Mesendoderm (in vitro differentiated cells): ENCODE measurements around the gene ZNF384.
A peak's percentile ranks its signal among the peaks of the same experiment; 100 is the strongest.
"Not testable (repeated sequence)": the region's sequence is repeated elsewhere in the genome, so short reads cannot be mapped to it uniquely, and the experiment has no call there.

Experiments
- DNase-seq: peaks from one replicate; pipeline ENCODE4 v3.0.0; 2013
- H2AK5ac ChIP-seq: 2 replicates; pipeline ENCODE4 v1.6.1; 2013; ENCODE audit warnings: low read length, inconsistent platforms
- H2BK120ac ChIP-seq: 2 replicates; pipeline ENCODE4 v1.6.1; 2013; ENCODE audit warnings: low read depth, mild to moderate bottlenecking, low read length, moderate library complexity, mixed read lengths
- H2BK15ac ChIP-seq: replicated peaks from 2 replicates; pipeline ENCODE4 v1.6.1; 2013; ENCODE audit warnings: low read depth, mild to moderate bottlenecking, moderate library complexity
- H2BK5ac ChIP-seq: 2 replicates; pipeline ENCODE4 v1.6.1; 2013; ENCODE audit warnings: low read length, inconsistent platforms
- H3K18ac ChIP-seq: 2 replicates; pipeline ENCODE4 v1.6.1; 2013; ENCODE audit warnings: mild to moderate bottlenecking, low read length, mixed read lengths
- H3K23ac ChIP-seq: one replicate; pipeline ENCODE4 v1.6.1; 2013; ENCODE audit warnings: low read length
- H3K27ac ChIP-seq: 2 replicates; pipeline ENCODE4 v1.5.1; 2013; ENCODE audit warnings: low read depth, mild to moderate bottlenecking, inconsistent platforms, low read length, moderate library complexity
- H3K27me3 ChIP-seq: 2 replicates; pipeline ENCODE4 v1.6.1; 2013; ENCODE audit warnings: low read length, control low read depth, mild to moderate bottlenecking, inconsistent platforms; ENCODE audit not compliant: insufficient read depth, poor library complexity
- H3K36me3 ChIP-seq: 2 replicates; pipeline ENCODE4 v1.6.1; 2013; ENCODE audit warnings: low read length, inconsistent platforms; ENCODE audit not compliant: control insufficient read depth, insufficient read depth
- H3K4ac ChIP-seq: one replicate; pipeline ENCODE4 v1.6.1; 2013; ENCODE audit warnings: low read depth, mild to moderate bottlenecking, low read length, moderate library complexity
- H3K4me1 ChIP-seq: 2 replicates; pipeline ENCODE4 v1.6.1; 2013; ENCODE audit warnings: low read depth, low read length, inconsistent platforms; ENCODE audit not compliant: control insufficient read depth
- H3K4me2 ChIP-seq: 2 replicates; pipeline ENCODE4 v1.6.1; 2013; ENCODE audit warnings: low read length
- H3K4me3 ChIP-seq: 2 replicates; pipeline ENCODE4 v1.5.1; 2013; ENCODE audit warnings: mild to moderate bottlenecking, low read length
- H3K56ac ChIP-seq: one replicate; pipeline ENCODE4 v1.6.1; 2013; ENCODE audit warnings: low read length
- H3K79me1 ChIP-seq: 2 replicates; pipeline ENCODE4 v1.6.1; 2013; ENCODE audit warnings: low read length, inconsistent platforms
- H3K79me2 ChIP-seq: 2 replicates; pipeline ENCODE4 v1.6.1; 2013; ENCODE audit warnings: mild to moderate bottlenecking, low read length; ENCODE audit not compliant: control insufficient read depth, insufficient read depth
- H3K9ac ChIP-seq: 2 replicates; pipeline ENCODE4 v1.6.1; 2013; ENCODE audit warnings: low read length, inconsistent platforms
- H4K5ac ChIP-seq: one replicate; pipeline ENCODE4 v1.6.1; 2013; ENCODE audit warnings: low read length
- H4K8ac ChIP-seq: one replicate; pipeline ENCODE4 v1.6.1; 2013; ENCODE audit warnings: low read depth, mild to moderate bottlenecking, control low read depth, low read length, moderate library complexity
- WGBS: extraction: QIAGEN DNeasy Blood & Tissue Kit; methylation state at CpG from one replicate; pipeline ENCODE4 v1.1.7; 2013; ENCODE audit warnings: low lambda C conversion rate, missing lambda C conversion rate; ENCODE audit not compliant: insufficient coverage; ENCODE audit errors: extremely low coverage; 5-methylcytosine and 5-hydroxymethylcytosine counted together

ZNF384 gene

DNA sequence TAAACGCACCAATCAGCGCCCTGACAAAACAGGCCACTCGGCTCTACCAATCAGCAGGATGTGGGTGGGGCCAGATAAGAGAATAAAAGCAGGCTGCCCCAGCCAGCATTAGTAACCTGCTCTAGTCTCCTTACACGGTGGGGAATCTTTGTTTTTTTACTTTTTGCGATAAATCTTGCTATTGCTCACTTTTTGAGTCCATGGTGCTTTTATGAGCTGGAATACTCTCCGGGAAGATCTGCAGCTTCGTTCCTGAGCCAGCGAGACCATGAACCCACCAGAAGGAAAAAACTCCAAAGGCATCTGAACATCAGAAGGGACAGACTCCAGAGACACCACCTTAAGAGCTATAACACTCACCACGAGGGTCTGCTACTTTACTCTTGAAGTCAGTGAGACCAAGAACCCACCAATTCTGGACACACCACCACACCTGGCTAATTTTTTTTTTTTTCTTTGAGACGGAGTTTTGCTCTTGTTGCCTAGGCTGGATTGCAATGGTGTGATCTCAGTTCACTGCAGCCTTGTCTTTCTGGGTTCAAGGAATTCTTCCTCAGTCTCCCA is 27.8 kb upstream of the ZNF384 start:
- no peak overlapping the region for H3K56ac ChIP-seq
- no peak overlapping the region for H3K4me2 ChIP-seq
- H3K4me1 ChIP-seq, result peaks cover 2% of the 10 kb centered on the region
- H4K8ac ChIP-seq, result no peak overlapping the region
- WGBS, result no CpG with 5 or more reads among the region's 10 CpGs
- H3K79me1 ChIP-seq, result no peaks in the 10 kb centered on the region
- H3K9ac ChIP-seq, result no peak overlapping the region
- no peak overlapping the region for H4K5ac ChIP-seq
- DNase-seq, result no peak
- no peak overlapping the region for H2AK5ac ChIP-seq
- no peaks in the 10 kb centered on the region for H3K36me3 ChIP-seq
- no peak overlapping the region for H2BK5ac ChIP-seq
- no peak overlapping the region for H3K27ac ChIP-seq
- no peak overlapping the region for H2BK120ac ChIP-seq
- H3K79me2 ChIP-seq, result no peaks in the 10 kb centered on the region
- H3K27me3 ChIP-seq, result no peaks in the 10 kb centered on the region
- H3K4ac ChIP-seq, result no peak overlapping the region
- H3K4me3 ChIP-seq, result no peak overlapping the region
- no peak overlapping the region for H3K18ac ChIP-seq
- H2BK15ac ChIP-seq, result no peak overlapping the region
- no peak overlapping the region for H3K23ac ChIP-seq

DNA sequence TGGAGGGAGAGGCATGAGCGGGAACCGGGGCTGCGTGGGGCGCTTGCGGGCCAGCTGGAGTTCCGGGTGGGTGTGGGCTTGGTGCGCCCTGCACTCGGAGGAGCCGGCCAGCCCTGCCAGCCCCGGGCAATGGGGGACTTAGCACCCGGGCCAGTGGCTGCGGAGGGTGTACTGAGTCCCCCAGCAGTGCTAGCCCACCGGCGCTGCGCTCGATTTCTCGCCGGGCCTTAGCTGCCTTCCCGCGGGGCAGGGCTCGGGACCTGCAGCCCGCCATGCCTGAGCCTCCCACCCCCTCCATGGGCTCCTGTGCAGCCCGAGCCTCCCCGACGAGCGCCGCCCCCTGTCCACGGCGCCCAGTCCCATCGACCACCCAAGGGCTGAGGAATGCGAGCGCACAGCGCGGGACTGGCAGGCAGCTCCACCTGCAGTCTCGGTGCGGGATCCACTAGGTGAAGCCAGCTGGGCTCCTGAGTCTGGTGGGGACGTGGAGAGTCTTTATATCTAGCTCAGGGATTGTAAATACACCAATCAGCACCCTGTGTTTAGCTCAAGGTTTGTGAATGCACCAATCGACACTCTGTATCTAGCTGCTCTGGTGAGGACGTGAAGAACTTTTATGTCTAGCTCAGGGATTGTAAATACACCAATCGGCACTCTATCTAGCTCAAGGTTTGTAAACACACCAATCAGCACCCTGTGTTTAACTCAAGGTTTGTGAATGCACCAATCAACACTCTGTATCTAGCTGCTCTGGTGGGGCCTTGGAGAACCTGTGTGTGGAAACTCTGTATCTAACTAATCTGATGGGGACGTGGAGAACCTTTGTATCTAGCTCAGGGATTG is 27.1 kb upstream of the ZNF384 start:
- H3K4me2 ChIP-seq, H3K79me2 ChIP-seq, H3K27me3 ChIP-seq, H4K5ac ChIP-seq, H3K4ac ChIP-seq, H2AK5ac ChIP-seq, H2BK5ac ChIP-seq, H3K4me3 ChIP-seq, H3K9ac ChIP-seq, H3K23ac ChIP-seq, H2BK120ac ChIP-seq, H3K79me1 ChIP-seq, H3K18ac ChIP-seq, H3K4me1 ChIP-seq, DNase-seq, H3K36me3 ChIP-seq, H4K8ac ChIP-seq, H3K27ac ChIP-seq, H3K56ac ChIP-seq, H2BK15ac ChIP-seq: not testable (repeated sequence)
- no CpG with 5 or more reads among the region's 41 CpGs for WGBS

DNA sequence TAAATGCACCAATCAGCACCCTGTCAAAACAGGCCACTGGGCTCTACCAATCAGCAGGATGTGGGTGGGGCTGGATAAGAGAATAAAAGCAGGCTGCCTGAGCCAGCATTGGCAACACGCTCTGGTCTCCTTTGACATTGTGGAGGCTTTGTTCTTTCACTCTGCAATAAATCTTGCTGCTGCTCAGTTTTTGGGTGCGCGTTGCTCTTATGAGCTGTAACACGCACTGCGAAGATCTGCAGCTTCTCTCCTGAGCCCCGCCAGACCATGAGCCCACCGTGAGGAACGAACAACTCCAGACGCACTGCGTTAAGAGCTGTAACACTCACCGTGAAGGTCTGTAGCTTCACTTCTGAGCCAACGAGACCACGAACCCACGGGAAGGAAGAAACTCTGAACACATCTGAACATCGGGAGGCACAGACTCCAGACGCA is 19.8 kb upstream of the ZNF384 start:
- Histone ChIP-seq H3K4me2 (no peak overlapping the region), H3K27ac (no peak overlapping the region), H3K9ac (no peak overlapping the region), H3K4me3 (no peak overlapping the region), H3K4me1 (no peaks in the 10 kb centered on the region), H3K23ac (no peak overlapping the region), H3K4ac (no peak overlapping the region), H2AK5ac (no peak overlapping the region), H3K79me2 (no peaks in the 10 kb centered on the region), H3K18ac (no peak overlapping the region), H2BK15ac (no peak overlapping the region), H2BK5ac (no peak overlapping the region), H3K36me3 (no peaks in the 10 kb centered on the region), H4K5ac (no peak overlapping the region), H3K56ac (no peak overlapping the region), H4K8ac (no peak overlapping the region), H2BK120ac (no peak overlapping the region), H3K27me3 (no peaks in the 10 kb centered on the region), H3K79me1 (no peaks in the 10 kb centered on the region)
- DNase-seq, result no peak
- no CpG with 5 or more reads among the region's 16 CpGs for WGBS

DNA sequence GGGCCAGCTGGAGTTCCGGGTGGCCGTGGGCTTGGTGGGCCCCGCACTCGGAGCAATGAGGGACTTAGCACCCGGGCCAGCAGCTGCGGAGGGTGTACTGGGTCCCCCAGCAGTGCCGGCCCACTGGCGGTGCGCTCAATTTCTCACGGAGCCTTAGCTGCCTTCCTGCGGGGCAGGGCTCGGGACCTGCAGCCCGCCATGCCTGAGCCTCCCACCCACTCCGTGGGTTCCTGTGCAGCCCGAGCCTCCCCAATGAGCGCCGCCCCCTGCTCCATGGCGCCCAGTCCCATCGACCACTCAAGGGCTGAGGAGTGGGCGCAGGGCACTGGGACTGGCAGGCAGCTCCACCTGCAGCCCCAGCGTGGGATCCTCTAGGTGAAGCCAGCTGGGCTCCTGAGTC is 19.2 kb upstream of the ZNF384 start:
- WGBS, result no CpG with 5 or more reads among the region's 21 CpGs
- not testable (repeated sequence) for H2AK5ac ChIP-seq, H3K4ac ChIP-seq, DNase-seq, H4K8ac ChIP-seq, H3K79me1 ChIP-seq, H2BK15ac ChIP-seq, H3K4me2 ChIP-seq, H3K4me1 ChIP-seq, H2BK5ac ChIP-seq, H3K27ac ChIP-seq, H3K79me2 ChIP-seq, H3K18ac ChIP-seq, H4K5ac ChIP-seq, H2BK120ac ChIP-seq, H3K36me3 ChIP-seq, H3K56ac ChIP-seq, H3K4me3 ChIP-seq, H3K9ac ChIP-seq, H3K27me3 ChIP-seq, H3K23ac ChIP-seq

DNA sequence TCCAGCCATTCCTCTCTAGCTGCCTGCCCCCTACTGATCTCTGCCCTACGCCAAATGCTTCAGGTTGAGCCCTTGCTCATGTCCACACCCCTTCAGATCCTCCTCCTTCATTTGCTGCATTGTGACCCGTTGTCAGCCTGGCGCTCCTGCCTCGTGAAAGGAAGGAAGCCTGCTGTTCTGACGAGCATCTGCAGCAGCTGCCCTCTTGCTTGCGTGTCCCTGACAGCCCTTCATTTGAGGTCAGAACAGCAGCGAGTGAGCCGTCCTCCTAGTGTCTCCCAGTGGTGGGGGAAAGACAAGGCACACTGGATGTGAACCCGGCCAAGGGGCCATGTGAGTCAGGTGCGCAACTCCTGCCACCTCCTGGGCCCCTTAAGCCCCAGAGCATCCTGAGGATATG is 14.5 kb upstream of the ZNF384 start:
- Histone ChIP-seq H3K27me3 (peaks cover 6% of the 10 kb centered on the region), H3K27ac (no peak overlapping the region), H3K4ac (no peak overlapping the region)

More for the DNA sequence above, 14.5 kb upstream of the ZNF384 start:
- Histone ChIP-seq H3K36me3 (no peaks in the 10 kb centered on the region), H2BK120ac (no peak overlapping the region), H3K79me1 (no peaks in the 10 kb centered on the region), H4K5ac (no peak overlapping the region), H2BK5ac (no peak overlapping the region), H3K56ac (peak overlapping the region; percentile 45), H3K4me2 (no peak overlapping the region), H2AK5ac (no peak overlapping the region), H3K9ac (peak overlapping the region; percentile 4), H3K4me1 (peaks cover 5% of the 10 kb centered on the region), H3K23ac (no peak overlapping the region), H3K18ac (no peak overlapping the region), H4K8ac (no peak overlapping the region), H3K79me2 (no peaks in the 10 kb centered on the region), H2BK15ac (no peak overlapping the region), H3K4me3 (no peak overlapping the region)
- no CpG with 5 or more reads among the region's 10 CpGs for WGBS
- peak; percentile 84 for DNase-seq
